Endothelial cell of umbilical vein (primary cell): ENCODE results near the gene CDC37L1. TPM values are rescaled to one million over a fixed set of nuclear protein-coding genes. Genes with fewer than 3 reads are reported as not detected.

Experiments
- BruUV-seq: library from RNA; stranded (reverse); fragments of 400-500 nt; replicated peaks from 2 replicates; lab custom pipeline; 2021; lab: Mats Ljungman, UMichigan
- CTCF ChIA-PET: fragments of 300-600, 350-600 bp; sonication (Branson Sonifier 250); formaldehyde crosslinking; loops from one replicate; lab custom pipeline; 2021; ENCODE audit warnings: antibody characterized with exemption, inconsistent platforms; lab: Charles Lee
- POLR2A ChIA-PET: fragments of 300-600, 350-600 bp; sonication (Branson Sonifier 250); formaldehyde crosslinking; loops from one replicate; lab custom pipeline; 2021; ENCODE audit warnings: antibody characterized with exemption, inconsistent platforms; lab: Charles Lee
- DNase-seq: peaks from one replicate; pipeline ENCODE4 v3.0.0-alpha.2; 2011; ENCODE audit warnings: low read depth, low spot score
- FAIRE-seq: peaks from 2 replicates; lab custom pipeline; 2011; peaks lifted over from hg19 to GRCh38; lab: Jason Lieb, UNC
- H2AFZ ChIP-seq: 2 replicates; pipeline ENCODE4 v1.6.0; 2012; ENCODE audit warnings: low read depth, low read length, control low read depth, inconsistent platforms
- H3K27ac ChIP-seq: 2 replicates; pipeline ENCODE4 v1.5.1; 2011; ENCODE audit warnings: low read depth, mild to moderate bottlenecking, control low read depth, low read length, moderate library complexity; ENCODE audit not compliant: insufficient read depth
- H3K27me3 ChIP-seq, 2 experiments: 2 replicates each; pipeline versions ENCODE4 v1.6.0 to v1.6.1; 2011; ENCODE audit warnings: low read length in 2 of 2, mixed read lengths in 1 of 2; ENCODE audit not compliant: control insufficient read depth in 2 of 2, insufficient read depth in 2 of 2
- H3K36me3 ChIP-seq, 2 experiments: 2 replicates in 1 of 2; 3 replicates in 1 of 2; pipeline ENCODE4 v1.5.1; 2011; ENCODE audit warnings: low read length in 2 of 2, mild to moderate bottlenecking in 1 of 2, moderate library complexity in 1 of 2; ENCODE audit not compliant: control insufficient read depth in 2 of 2, insufficient read depth in 2 of 2; ENCODE audit errors: extremely low read depth in 1 of 2
- H3K4me1 ChIP-seq: 3 replicates; pipeline ENCODE4 v1.5.1; 2011; ENCODE audit warnings: mild to moderate bottlenecking, low read length; ENCODE audit not compliant: control insufficient read depth, insufficient read depth; ENCODE audit errors: extremely low read depth
- H3K4me2 ChIP-seq: 2 replicates; pipeline ENCODE4 v1.6.1; 2011; ENCODE audit warnings: low read length, control low read depth, mixed read lengths; ENCODE audit not compliant: insufficient read depth
- H3K4me3 ChIP-seq, 3 experiments: fragments of 200-600 bp in 1 of 3; sonication (generic), shearing (Covaris generic) in 1 of 3; replicated peaks in 1 of 3; 2 replicates each; pipeline ENCODE4 v1.5.1; 2011 to 2016; ENCODE audit warnings: control low read depth in 3 of 3, low read length in 3 of 3, mild to moderate bottlenecking in 2 of 3, inconsistent platforms in 1 of 3, low read depth in 1 of 3, moderate library complexity in 1 of 3; ENCODE audit not compliant: insufficient read depth in 1 of 3
- H3K79me2 ChIP-seq: 2 replicates; pipeline ENCODE4 v1.6.0; 2012; ENCODE audit warnings: low read length, inconsistent platforms; ENCODE audit not compliant: control insufficient read depth, insufficient read depth
- H3K9ac ChIP-seq: replicated peaks from 2 replicates; pipeline ENCODE3; 2011; ENCODE audit warnings: low read length, control low read depth; ENCODE audit not compliant: insufficient read depth; ENCODE audit errors: extremely low read depth
- H3K9me1 ChIP-seq: replicated peaks from 3 replicates; pipeline ENCODE4 v1.6.0; 2011; ENCODE audit warnings: mild to moderate bottlenecking, low read length; ENCODE audit not compliant: control insufficient read depth, insufficient read depth; ENCODE audit errors: extremely low read depth
- H3K9me3 ChIP-seq: replicated peaks from 2 replicates; pipeline ENCODE4 v1.5.1; 2012; ENCODE audit warnings: low read length, inconsistent platforms; ENCODE audit not compliant: control insufficient read depth, insufficient read depth
- H4K20me1 ChIP-seq: replicated peaks from 2 replicates; pipeline ENCODE3; 2011; ENCODE audit warnings: mild to moderate bottlenecking, low read length; ENCODE audit not compliant: control insufficient read depth, insufficient read depth; ENCODE audit errors: extremely low read depth
- CTCF ChIP-seq, 2 donors: IDR thresholded peaks; 1 replicate in 1 of 2; 2 replicates in 1 of 2; pipeline ENCODE4 v1.5.1; 2011; ENCODE audit warnings: low read length in 2 of 2, mild to moderate bottlenecking in 2 of 2, moderate library complexity in 2 of 2, control low read depth in 1 of 2, inconsistent platforms in 1 of 2, low read depth in 1 of 2; ENCODE audit not compliant: insufficient read depth in 1 of 2; ENCODE audit errors: extremely low read depth in 1 of 2
- EZH2 ChIP-seq: IDR thresholded peaks from 2 replicates; pipeline ENCODE4 v1.6.1; 2012; ENCODE audit warnings: borderline replicate concordance, low read depth, mild to moderate bottlenecking, moderate library complexity, low read length, inconsistent platforms; ENCODE audit not compliant: severe bottlenecking
- FOS ChIP-seq: IDR thresholded peaks from 2 replicates; pipeline ENCODE4 v1.6.1; 2011; ENCODE audit warnings: mild to moderate bottlenecking, low read length, moderate library complexity, borderline replicate concordance; ENCODE audit not compliant: insufficient read depth
- GATA2 ChIP-seq: IDR thresholded peaks from 2 replicates; pipeline ENCODE4 v1.7.0; 2011; ENCODE audit warnings: low read depth, mild to moderate bottlenecking, moderate library complexity, mixed read lengths, low read length; ENCODE audit not compliant: insufficient read length, insufficient read depth
- JUN ChIP-seq: IDR thresholded peaks from 2 replicates; pipeline ENCODE4 v1.6.1; 2011; ENCODE audit warnings: borderline replicate concordance, low read depth; ENCODE audit not compliant: insufficient read length, insufficient read depth
- MYC ChIP-seq: IDR thresholded peaks from one replicate; pipeline ENCODE4 v1.6.1; 2011; ENCODE audit warnings: mild to moderate bottlenecking, low read depth, low read length
- POLR2A ChIP-seq: IDR thresholded peaks from 2 replicates; pipeline ENCODE4 v1.6.1; 2012; ENCODE audit warnings: low read depth, mild to moderate bottlenecking, control low read depth, low read length
- POLR2AphosphoS5 ChIP-seq: IDR thresholded peaks from 2 replicates; pipeline ENCODE4 v1.6.1; 2012; ENCODE audit warnings: low read depth, mild to moderate bottlenecking, control low read depth, low read length, moderate library complexity; ENCODE audit not compliant: insufficient read depth
- dilution Hi-C: fragments of 300-500 bp; cut with MboI; formaldehyde crosslinking; loops from one replicate; pipeline ENCODE4 v1.15.0; 2019; ENCODE audit warnings: low sequenced_read_pairs; ENCODE audit not compliant: extremely low pct_ligation_motif_present
- intact Hi-C: fragments of 100-400 bp; cut with micrococcal nuclease; formaldehyde crosslinking; loops from one replicate; pipeline ENCODE4 v1.10.0; 2022
- polyA plus RNA-seq, 4 experiments: library from polyadenylated mRNA; depleted of rRNA in 3 of 4; stranded (reverse) in 3 of 4; unstranded in 1 of 4; fragments of >200 nt; gene quantifications; 2 replicates each; pipeline versions ENCODE4 v1.2.1 to v1.2.3, GENCODE V29; 2011 to 2012; ENCODE audit warnings: missing spikeins in 1 of 4
- total RNA-seq: library from RNA; stranded (reverse); gene quantifications from 2 replicates; pipeline ENCODE4 v1.2.3, GENCODE V29; 2021
- TF ChIP-seq, protein P1 (sequence below): IDR thresholded peaks from 2 replicates; pipeline ENCODE4 v1.6.1; 2011; ENCODE audit not compliant: insufficient read depth, insufficient read length

CDC37L1 gene
- total and polyA plus RNA-seq, 2 donors (not counting 3 experiments of a cell fraction or from before 2014, with no cell fraction given), result 2.6 to 6.8 TPM

DNA sequence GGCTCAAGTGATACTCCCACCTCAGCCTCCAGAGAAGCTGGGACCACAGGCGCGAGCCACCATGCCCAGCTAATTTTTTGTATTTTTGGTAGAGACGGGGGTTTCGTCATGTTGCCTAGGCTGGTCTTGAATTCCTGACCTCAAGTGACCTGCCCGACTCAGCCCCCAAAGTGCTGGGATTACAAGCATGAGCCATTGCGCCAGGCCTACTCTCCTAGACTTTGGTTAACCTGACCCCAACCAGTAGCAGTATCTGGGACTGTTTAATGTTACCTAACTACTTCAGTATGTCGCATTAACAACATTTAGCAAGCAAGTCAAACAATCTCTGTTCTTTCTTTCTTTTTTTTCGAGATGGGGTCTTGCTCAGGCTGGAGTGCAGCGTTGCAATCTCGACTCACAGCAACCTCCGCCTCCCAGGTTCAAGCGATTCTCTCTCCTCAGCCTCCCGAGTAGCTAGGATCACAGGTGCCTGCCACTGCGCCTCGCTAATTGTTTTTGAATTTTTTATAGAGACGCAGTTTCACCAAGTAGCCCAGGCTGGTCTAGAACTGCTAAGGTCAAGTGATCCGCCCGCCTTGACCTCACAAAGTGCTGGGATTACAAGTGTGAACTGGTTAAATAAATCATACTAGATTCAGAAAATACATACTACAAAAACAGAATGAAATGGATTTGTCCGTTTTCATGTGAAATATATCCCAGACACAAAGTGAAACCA, 59.7 kb downstream of the CDC37L1 start:
- TF ChIP-seq FOS (no peak), GATA2 (no peak), CTCF (IDR thresholded peaks at IDR 0.05; ENCODE audit: extremely low read depth in 1 of 2, insufficient read depth in 1 of 2, low read depth in 1 of 2, low read length in 2 of 2) (no peak), EZH2 (no peak), POLR2AphosphoS5 (no peak), JUN (no peak), POLR2A (no peak), MYC (no peak)
- TF ChIP-seq, protein P1, sequence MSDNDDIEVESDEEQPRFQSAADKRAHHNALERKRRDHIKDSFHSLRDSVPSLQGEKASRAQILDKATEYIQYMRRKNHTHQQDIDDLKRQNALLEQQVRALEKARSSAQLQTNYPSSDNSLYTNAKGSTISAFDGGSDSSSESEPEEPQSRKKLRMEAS, result no peak
- CTCF ChIA-PET, result interaction anchor here (1.6 to 2.4 kb wide), 2 partner anchors 60 to 356 kb away, joined by 5 to 6 read pairs; partner anchors contain the start of gene CDC37L1
- FAIRE-seq (no peak), DNase-seq (no peak)
- dilution Hi-C loops (no loop called here), intact Hi-C loops (no loop called here)
- H2AFZ ChIP-seq, result no peak overlapping the region
- POLR2A ChIA-PET, result no interaction called here
- no peaks in the 10 kb centered on the region for H3K27me3 ChIP-seq
- H3K9ac ChIP-seq, result no peak overlapping the region
- H3K79me2 ChIP-seq, result peaks cover 33% of the 10 kb centered on the region
- peak overlapping the region in 2 of 3 experiments; percentile 69 to 94 for H3K4me3 ChIP-seq
- no TSS peak for BruUV-seq
- no peaks in the 10 kb centered on the region for H3K36me3 ChIP-seq
- H4K20me1 ChIP-seq, result no peaks in the 10 kb centered on the region
- H3K9me1 ChIP-seq, result no peaks in the 10 kb centered on the region
- no peaks in the 10 kb centered on the region for H3K9me3 ChIP-seq
- H3K4me2 ChIP-seq, result peak overlapping the region; percentile 100
- peaks cover 10% of the 10 kb centered on the region for H3K4me1 ChIP-seq
- H3K27ac ChIP-seq, result no peak overlapping the region
